Measurements from ENCODE around the gene DHX38. TPM values are rescaled to one million over a fixed set of nuclear protein-coding genes. Genes with fewer than 3 reads are reported as not detected.

Gene DHX38
- total RNA-seq, 4 donors from 2014 or later: 40.8 to 85.0 (median 50.0) TPM

DNA sequence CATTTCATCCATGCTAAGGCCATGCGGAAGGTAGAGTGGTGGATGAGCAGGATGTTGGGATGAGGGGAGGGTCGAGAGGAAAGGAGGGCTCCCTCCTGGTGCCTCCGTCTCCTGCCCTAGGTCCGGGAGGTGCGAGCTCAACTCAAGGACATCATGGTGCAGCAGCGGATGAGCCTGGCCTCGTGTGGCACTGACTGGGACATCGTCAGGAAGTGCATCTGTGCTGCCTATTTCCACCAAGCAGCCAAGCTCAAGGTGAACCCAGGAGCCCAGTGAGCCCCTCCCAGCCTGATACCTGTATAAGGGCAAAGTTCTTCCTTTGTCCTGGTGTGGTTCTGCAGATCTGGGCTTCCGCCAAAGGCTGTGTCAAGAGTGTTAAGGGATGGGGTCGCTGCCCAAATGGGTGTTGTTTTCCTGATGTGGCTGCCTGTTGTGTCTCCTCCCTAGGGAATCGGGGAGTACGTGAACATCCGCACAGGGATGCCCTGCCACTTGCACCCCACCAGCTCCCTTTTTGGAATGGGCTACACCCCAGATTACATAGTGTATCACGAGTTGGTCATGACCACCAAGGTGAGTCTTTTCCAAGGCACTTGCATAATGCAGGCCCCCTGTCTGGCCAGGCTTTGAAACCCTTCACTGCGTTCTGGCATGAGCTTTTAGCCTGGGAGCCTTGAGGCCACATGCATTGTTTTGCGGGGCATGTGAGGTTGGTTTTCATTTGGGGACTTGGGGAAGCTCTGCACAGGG, 14.9 kb downstream of the DHX38 start:
- TF ChIP-seq, protein P1, sequence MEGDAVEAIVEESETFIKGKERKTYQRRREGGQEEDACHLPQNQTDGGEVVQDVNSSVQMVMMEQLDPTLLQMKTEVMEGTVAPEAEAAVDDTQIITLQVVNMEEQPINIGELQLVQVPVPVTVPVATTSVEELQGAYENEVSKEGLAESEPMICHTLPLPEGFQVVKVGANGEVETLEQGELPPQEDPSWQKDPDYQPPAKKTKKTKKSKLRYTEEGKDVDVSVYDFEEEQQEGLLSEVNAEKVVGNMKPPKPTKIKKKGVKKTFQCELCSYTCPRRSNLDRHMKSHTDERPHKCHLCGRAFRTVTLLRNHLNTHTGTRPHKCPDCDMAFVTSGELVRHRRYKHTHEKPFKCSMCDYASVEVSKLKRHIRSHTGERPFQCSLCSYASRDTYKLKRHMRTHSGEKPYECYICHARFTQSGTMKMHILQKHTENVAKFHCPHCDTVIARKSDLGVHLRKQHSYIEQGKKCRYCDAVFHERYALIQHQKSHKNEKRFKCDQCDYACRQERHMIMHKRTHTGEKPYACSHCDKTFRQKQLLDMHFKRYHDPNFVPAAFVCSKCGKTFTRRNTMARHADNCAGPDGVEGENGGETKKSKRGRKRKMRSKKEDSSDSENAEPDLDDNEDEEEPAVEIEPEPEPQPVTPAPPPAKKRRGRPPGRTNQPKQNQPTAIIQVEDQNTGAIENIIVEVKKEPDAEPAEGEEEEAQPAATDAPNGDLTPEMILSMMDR (IDR thresholded peaks at IDR 0.05; ENCODE audit: low read depth): no peak

DNA sequence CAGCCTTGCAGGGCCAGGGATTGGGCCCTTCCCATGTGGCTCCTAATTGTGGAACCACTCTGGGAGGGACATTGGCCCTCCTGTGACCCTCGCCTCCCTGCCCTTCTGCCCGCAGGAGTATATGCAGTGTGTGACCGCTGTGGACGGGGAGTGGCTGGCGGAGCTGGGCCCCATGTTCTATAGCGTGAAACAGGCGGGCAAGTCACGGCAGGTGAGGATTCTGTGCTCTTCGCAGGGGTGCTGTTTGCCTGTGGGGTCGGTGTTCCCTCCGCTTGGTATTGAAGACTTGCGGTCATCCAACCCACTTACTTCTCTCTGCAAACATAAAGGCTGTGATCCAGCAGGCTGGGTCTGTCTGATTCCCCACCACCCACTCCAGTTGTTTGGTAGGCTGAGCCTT, 15.7 kb downstream of the DHX38 start:
- TF ChIP-seq, protein P1 (IDR thresholded peaks at IDR 0.05; ENCODE audit: low read depth): no peak

DNA sequence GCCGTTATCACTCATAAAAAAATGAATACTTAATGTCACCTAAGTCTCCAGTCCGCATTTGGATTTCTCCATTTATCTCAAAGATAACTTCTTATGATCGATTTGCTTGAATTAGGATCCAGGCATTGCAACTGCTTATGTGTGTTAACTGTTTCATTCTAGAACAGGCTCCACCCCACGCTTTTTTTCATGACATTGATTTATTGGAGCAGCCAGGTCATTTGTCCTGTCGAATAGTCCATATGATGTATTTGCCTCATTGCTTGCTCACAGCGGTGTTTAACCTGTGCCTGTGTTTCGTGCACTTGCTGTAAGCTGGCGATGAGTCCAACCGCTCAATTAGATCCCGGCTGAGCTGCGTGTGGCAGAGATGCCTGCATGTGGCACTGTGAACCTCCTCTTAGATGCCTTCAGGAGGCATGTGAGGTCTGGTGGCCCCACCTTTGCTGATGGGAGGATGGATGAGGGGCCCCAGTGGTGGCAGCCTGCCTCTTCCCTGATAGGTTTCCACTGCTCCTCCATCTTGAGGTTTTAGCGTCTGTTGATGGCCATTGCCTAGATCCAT, 16.4 kb downstream of the DHX38 start:
- TF ChIP-seq, protein P1 (IDR thresholded peaks at IDR 0.05; ENCODE audit: low read depth): no peak

DNA sequence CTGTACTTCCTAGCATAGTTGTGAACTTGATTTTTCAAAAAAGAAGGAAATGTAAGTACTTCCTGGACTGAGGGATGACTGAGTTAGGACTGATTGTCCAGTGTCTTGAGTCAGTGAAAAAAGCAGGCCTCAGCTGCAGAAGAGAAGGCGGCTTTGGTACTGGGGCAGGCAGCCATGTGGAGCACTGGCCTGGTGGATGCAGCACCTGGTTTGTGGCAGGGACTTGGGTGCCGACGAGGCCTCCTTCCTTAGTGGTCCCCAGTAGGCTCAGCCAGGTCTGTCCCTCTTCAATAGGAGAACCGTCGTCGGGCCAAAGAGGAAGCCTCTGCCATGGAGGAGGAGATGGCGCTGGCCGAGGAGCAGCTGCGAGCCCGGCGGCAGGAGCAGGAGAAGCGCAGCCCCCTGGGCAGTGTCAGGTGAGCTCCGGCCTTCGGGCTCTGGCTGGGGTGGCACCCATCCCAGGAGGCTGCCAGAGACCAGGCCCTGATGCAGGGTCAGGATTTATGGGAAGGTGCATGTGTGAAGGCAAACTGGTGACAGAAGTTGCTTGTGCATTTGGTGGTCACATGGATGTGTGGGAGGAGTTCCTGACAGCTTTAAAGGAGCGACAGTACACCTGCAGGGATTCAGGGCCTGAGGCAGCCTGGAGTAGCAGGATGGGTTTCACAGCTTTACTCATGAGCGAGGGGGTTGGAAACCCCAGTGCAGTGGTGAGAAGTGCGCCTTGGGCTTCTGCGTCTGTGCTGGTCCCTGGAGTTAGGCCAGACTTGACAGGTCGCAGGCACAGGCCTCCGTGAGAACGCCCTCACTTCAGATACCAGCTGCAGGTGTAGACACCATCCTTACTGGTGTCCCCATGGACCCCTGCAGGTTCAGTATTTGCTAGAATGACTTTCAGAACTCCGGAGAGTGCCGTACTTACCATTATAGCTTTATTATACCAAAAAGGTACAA, 17.3 kb downstream of the DHX38 start:
- TF ChIP-seq, protein P1 (IDR thresholded peaks at IDR 0.05; ENCODE audit: low read depth): no peak

DNA sequence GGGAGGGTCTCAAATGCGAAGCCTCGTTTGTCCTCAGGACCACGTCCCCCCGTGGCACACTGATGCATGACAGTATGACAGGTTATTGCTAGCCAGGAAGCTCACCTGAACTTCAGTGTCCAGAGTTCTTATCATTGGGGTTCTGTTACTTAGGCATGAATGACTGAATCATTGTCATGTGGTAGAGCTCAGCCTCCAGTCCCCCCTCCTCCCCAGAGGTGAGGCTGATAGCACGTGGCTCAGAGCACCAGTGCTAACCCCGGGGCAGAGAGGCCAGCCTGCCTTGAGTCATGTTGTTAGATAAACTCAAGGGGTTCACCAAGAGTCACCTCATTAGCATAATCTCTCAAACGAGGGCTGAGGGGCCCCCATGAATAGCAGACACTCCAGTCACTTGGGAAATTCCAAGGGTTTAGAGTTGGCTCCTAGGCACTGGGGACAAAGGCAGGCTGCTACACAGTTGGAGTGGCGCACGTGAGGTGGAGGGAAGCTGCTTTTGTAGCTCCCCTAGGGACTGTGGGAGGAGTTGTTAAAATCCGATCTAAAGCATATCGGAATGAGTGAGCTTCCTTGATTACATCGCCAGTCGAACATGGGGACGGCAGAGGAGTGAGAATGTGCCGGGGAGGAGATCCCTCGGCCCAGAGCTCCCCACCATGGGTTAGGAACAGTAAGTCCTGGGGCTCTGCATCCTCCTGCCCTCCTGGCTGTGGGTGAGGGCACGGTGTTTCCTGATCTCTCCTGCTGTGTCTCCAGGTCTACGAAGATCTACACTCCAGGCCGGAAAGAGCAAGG, 18.2 kb downstream of the DHX38 start:
- TF ChIP-seq, protein P1 (IDR thresholded peaks at IDR 0.05; ENCODE audit: low read depth): no peak

DNA sequence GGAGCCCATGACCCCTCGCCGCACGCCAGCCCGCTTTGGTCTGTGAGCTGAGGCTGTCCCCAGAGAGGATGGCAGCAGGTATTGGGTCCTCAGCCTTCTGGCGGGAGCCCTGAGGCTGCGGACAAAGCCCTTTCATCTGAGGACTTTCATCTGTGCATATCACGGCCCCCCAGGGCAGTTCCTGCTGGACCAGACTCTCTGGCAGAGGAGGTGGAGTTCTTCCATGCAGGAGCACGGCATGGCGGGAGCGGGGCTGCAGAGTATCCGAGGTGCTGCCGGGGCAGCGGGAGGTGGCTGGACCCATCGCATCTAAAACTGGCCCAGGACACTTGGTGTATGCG, 18.8 kb downstream of the DHX38 start:
- TF ChIP-seq, protein P1 (IDR thresholded peaks at IDR 0.05; ENCODE audit: low read depth): no peak

Data from subcutaneous adipose tissue (tissue), 4 donors.